Endothelial cell (in vitro differentiated cells): ENCODE data around the gene GAS2L1. TPM values are rescaled to one million over a fixed set of nuclear protein-coding genes. Genes with fewer than 3 reads are reported as not detected.
A peak's percentile ranks its signal among the peaks of the same experiment; 100 is the strongest.

Source experiments
- DNase-seq: peaks from one replicate; pipeline ENCODE4 v3.0.0; 2021; ENCODE audit warnings: low spot score
- H3K27ac Mint-ChIP-seq: one replicate; pipeline ENCODE4 v1.8.0; 2021; ENCODE audit warnings: mixed read lengths, inconsistent platforms; ENCODE audit not compliant: unreplicated experiment
- H3K27me3 Mint-ChIP-seq: one replicate; pipeline ENCODE4 v1.8.0; 2021; ENCODE audit warnings: mild to moderate bottlenecking, moderate library complexity, mixed read lengths, inconsistent platforms; ENCODE audit not compliant: unreplicated experiment
- H3K36me3 Mint-ChIP-seq: one replicate; pipeline ENCODE4 v1.8.0; 2021; ENCODE audit warnings: mild to moderate bottlenecking, low read depth, mixed read lengths, inconsistent platforms; ENCODE audit not compliant: unreplicated experiment
- H3K4me1 Mint-ChIP-seq: one replicate; pipeline ENCODE4 v1.8.0; 2021; ENCODE audit warnings: mild to moderate bottlenecking, mixed read lengths, inconsistent platforms; ENCODE audit not compliant: unreplicated experiment
- H3K4me3 Mint-ChIP-seq: one replicate; pipeline ENCODE4 v1.8.0; 2021; ENCODE audit warnings: mild to moderate bottlenecking, mixed read lengths, inconsistent platforms; ENCODE audit not compliant: unreplicated experiment
- H3K9me3 Mint-ChIP-seq: one replicate; pipeline ENCODE4 v1.8.0; 2021; ENCODE audit warnings: mixed read lengths, inconsistent platforms; ENCODE audit not compliant: unreplicated experiment
- CTCF ChIP-seq: fragments of 200-600 bp; sonication (generic); IDR thresholded peaks from one replicate; pipeline ENCODE4 v1.5.0; 2021; ENCODE audit warnings: antibody characterized with exemption; ENCODE audit not compliant: unreplicated experiment
- total RNA-seq: library from RNA; stranded (reverse); fragmentation: NEBNext Ultra II Directional; extraction: Animal tissue kit (Norgen Biotek cat#: 25700); gene quantifications from one replicate; pipeline ENCODE4 v1.2.1, GENCODE V29; 2021; ENCODE audit not compliant: unreplicated experiment

GAS2L1 gene
- total RNA-seq, 1 donor from 2014 or later = 33.6 TPM

DNA sequence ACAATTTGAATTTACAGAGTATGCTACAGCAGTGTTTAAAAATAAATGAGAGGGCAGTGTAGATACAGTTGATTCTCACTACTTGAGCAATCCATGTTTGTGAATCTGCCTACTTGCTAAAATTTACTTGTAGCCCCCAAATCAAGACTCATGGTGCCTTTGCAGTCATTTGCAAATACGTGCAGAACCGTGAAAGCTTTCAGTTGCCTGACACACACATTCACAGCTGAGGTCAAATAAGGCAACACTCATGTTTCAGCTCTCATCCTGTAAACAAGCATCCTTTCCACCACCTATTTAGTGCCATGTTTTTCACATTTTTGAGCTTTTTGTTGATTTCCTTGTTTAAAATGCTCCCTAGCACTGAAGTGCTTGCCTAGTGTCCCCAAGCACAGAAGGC, 41.6 kb downstream of the GAS2L1 start:
- Mint-ChIP-seq H3K36me3 (peaks cover 51% of the 10 kb centered on the region), H3K27me3 (no peaks in the 10 kb centered on the region), H3K9me3 (no peaks in the 10 kb centered on the region)

DNA sequence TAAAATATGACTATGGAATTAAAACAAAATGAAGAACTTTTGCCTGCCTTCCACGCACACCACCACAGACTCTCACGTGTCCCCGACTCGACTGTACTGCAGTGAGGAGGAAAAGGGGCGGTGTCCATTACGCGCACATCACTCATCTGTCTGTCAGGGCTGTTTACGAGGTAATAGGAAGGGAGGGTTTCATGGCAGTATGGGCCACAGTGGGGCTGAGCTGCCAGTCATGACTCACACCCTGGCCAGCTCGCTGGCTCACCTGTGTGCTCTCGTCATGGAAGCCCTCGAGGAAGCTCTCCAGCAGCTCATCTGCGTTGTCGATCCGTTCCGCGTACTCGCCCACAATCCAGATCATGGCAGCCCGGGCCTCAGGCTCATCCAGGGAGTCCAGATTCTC, 42.5 kb downstream of the GAS2L1 start:
- no peaks in the 10 kb centered on the region for H3K27me3 Mint-ChIP-seq
- no peaks in the 10 kb centered on the region for H3K9me3 Mint-ChIP-seq
- H3K36me3 Mint-ChIP-seq = peaks cover 59% of the 10 kb centered on the region
- TF ChIP-seq CTCF = no peak
- H3K4me3 Mint-ChIP-seq = peak overlapping the region; percentile 17
- DNase-seq = no peak
- no peak overlapping the region for H3K27ac Mint-ChIP-seq
- H3K4me1 Mint-ChIP-seq = no peaks in the 10 kb centered on the region

More for the DNA sequence above, 41.6 kb downstream of the GAS2L1 start:
- Mint-ChIP-seq H3K27ac (peak overlapping the region; percentile 28), H3K4me3 (no peak overlapping the region), H3K4me1 (no peaks in the 10 kb centered on the region)
- DNase-seq = no peak
- no peak for TF ChIP-seq CTCF

- no peak for TF ChIP-seq CTCF
- Mint-ChIP-seq H3K4me3 (no peak overlapping the region), H3K36me3 (peaks cover 67% of the 10 kb centered on the region), H3K27me3 (peaks cover 4% of the 10 kb centered on the region), H3K27ac (no peak overlapping the region), H3K9me3 (no peaks in the 10 kb centered on the region), H3K4me1 (no peaks in the 10 kb centered on the region)
- no peak for DNase-seq
Measured at GRCh38 chr22:29351042-29351441, 44.6 kb downstream of the GAS2L1 start.

DNA sequence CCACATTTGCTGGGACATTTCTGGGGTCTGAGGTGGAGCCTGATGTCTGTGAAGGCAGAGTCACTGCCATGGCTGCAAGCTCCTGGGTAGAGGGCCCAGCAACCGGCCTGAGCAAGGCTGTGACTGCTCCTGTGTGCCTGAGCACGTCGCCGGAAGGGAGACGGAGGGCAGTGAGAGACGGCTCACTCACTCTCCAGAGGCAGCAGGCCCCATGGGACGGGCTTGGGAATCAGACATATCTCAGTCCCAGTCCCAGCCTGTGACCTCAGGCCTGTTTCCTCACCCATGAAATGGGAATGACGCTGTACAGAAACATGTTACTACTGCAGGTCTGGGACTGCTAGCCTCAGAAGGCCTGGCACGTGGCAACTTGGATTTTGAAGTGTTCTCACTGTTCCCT, 45.4 kb downstream of the GAS2L1 start:
- H3K9me3 Mint-ChIP-seq = no peaks in the 10 kb centered on the region
- H3K4me1 Mint-ChIP-seq = no peaks in the 10 kb centered on the region
- H3K27me3 Mint-ChIP-seq = peaks cover 4% of the 10 kb centered on the region
- H3K27ac Mint-ChIP-seq = peak overlapping the region; percentile 57
- no peak for TF ChIP-seq CTCF
- H3K36me3 Mint-ChIP-seq = peaks cover 70% of the 10 kb centered on the region
- DNase-seq = no peak
- H3K4me3 Mint-ChIP-seq = peak overlapping the region; percentile 67

- H3K4me1 Mint-ChIP-seq = no peaks in the 10 kb centered on the region
- DNase-seq = no peak
- TF ChIP-seq CTCF = no peak
- H3K36me3 Mint-ChIP-seq = peaks cover 61% of the 10 kb centered on the region
- peak overlapping the region; percentile 31 for H3K27ac Mint-ChIP-seq
- H3K27me3 Mint-ChIP-seq = peaks cover 4% of the 10 kb centered on the region
- H3K9me3 Mint-ChIP-seq = no peaks in the 10 kb centered on the region
- peak overlapping the region; percentile 43 for H3K4me3 Mint-ChIP-seq
Measured at GRCh38 chr22:29352778-29353177, 46.3 kb downstream of the GAS2L1 start.
